Activated CD8-positive, alpha-beta memory T cell treated with anti-CD3 and anti-CD28 coated beads for 4 hours (primary cell): ENCODE measurements around the gene NID1.
"Not testable (repeated sequence)": the region's sequence is repeated elsewhere in the genome, so short reads cannot be mapped to it uniquely, and the experiment has no call there.

Source experiments
- DNase-seq, 2 donors: peaks; one replicate each; pipeline ENCODE4 v3.0.0-alpha.2; 2020; ENCODE audit warnings: low read depth in 2 of 2

The NID1 gene

GRCh38 chr1:235997049-235997448 is 67.8 kb downstream of the NID1 start:
- DNase-seq = no peak

- no peak for DNase-seq
These were observed 68.7 kb downstream of the NID1 start for GRCh38 chr1:235996048-235996785.

GRCh38 chr1:235995511-235995910 is 69.4 kb downstream of the NID1 start:
- DNase-seq = no peak

GRCh38 chr1:235993652-235994051 is 71.2 kb downstream of the NID1 start:
- DNase-seq = no peak

GRCh38 chr1:235992868-235993267 is 72.0 kb downstream of the NID1 start:
- DNase-seq = no peak

GRCh38 chr1:235992346-235992745 is 72.5 kb downstream of the NID1 start:
- DNase-seq = no peak

GRCh38 chr1:235990330-235990795 is 74.5 kb downstream of the NID1 start:
- DNase-seq = no peak

- no peak for DNase-seq
These were observed 75.8 kb downstream of the NID1 start for GRCh38 chr1:235989105-235989504.

GRCh38 chr1:235986869-235987268 is 78.0 kb downstream of the NID1 start:
- DNase-seq = no peak

- DNase-seq = no peak
These were observed 80.7 kb downstream of the NID1 start for GRCh38 chr1:235984041-235984825.

- no peak for DNase-seq
These were observed 83.9 kb downstream of the NID1 start for GRCh38 chr1:235980976-235981375.

- DNase-seq = no peak
These were observed 85.1 kb downstream of the NID1 start for GRCh38 chr1:235979716-235980333.

GRCh38 chr1:235979176-235979575 is 85.7 kb downstream of the NID1 start:
- no peak for DNase-seq

- DNase-seq = no peak
These were observed 88.4 kb downstream of the NID1 start for GRCh38 chr1:235976490-235976889.

- DNase-seq = no peak
These were observed 90.3 kb downstream of the NID1 start for GRCh38 chr1:235974616-235975015.

GRCh38 chr1:235972691-235973090 is 92.2 kb downstream of the NID1 start:
- not testable (repeated sequence) for DNase-seq

GRCh38 chr1:235972311-235972689 is 92.6 kb downstream of the NID1 start:
- no peak for DNase-seq

GRCh38 chr1:235971571-235972310 is 93.1 kb downstream of the NID1 start:
- DNase-seq = peak; percentile 78 to 80

- no peak for DNase-seq
These were observed 93.9 kb downstream of the NID1 start for GRCh38 chr1:235971020-235971419.

GRCh38 chr1:235968831-235969230 is 96.1 kb downstream of the NID1 start:
- DNase-seq = no peak

- DNase-seq = not testable (repeated sequence)
These were observed 98.8 kb downstream of the NID1 start for GRCh38 chr1:235966134-235966533.

- no peak for DNase-seq
These were observed 104.1 kb downstream of the NID1 start for GRCh38 chr1:235960809-235961208.
